Small intestine (tissue), 7 donors: ENCODE measurements around the gene WDR70. TPM values are rescaled to one million over a fixed set of nuclear protein-coding genes. Genes with fewer than 3 reads are reported as not detected.
"Not testable (repeated sequence)": the region's sequence is repeated elsewhere in the genome, so short reads cannot be mapped to it uniquely, and the experiment has no call there.

Experiments
- DNase-seq, 2 donors: peaks; one replicate each; pipeline versions ENCODE4 v3.0.0 to v3.0.0-alpha.2; 2013
- FAIRE-seq: peaks from 2 replicates; lab custom pipeline; 2012; peaks lifted over from hg19 to GRCh38; lab: Jason Lieb, UNC
- H3K27ac ChIP-seq, 3 donors: one replicate each; pipeline ENCODE4 v1.5.1; 2013; ENCODE audit warnings: low read length in 2 of 3, mild to moderate bottlenecking in 2 of 3, control low read depth in 1 of 3, inconsistent platforms in 1 of 3, low read depth in 1 of 3, moderate library complexity in 1 of 3
- H3K27me3 ChIP-seq, 3 donors: one replicate each; pipeline ENCODE4 v1.6.1; 2013; ENCODE audit warnings: low read length in 3 of 3, inconsistent platforms in 1 of 3; ENCODE audit not compliant: control insufficient read depth in 3 of 3, insufficient read depth in 3 of 3
- H3K36me3 ChIP-seq, 3 donors: one replicate each; pipeline ENCODE4 v1.6.1; 2013; ENCODE audit warnings: low read length in 3 of 3, inconsistent platforms in 1 of 3, low read depth in 1 of 3, mild to moderate bottlenecking in 1 of 3, moderate library complexity in 1 of 3; ENCODE audit not compliant: control insufficient read depth in 3 of 3, insufficient read depth in 2 of 3
- H3K4me1 ChIP-seq, 3 donors: one replicate each; pipeline ENCODE4 v1.6.1; 2013; ENCODE audit warnings: low read length in 2 of 3, inconsistent platforms in 1 of 3, low read depth in 1 of 3, mild to moderate bottlenecking in 1 of 3, moderate library complexity in 1 of 3; ENCODE audit not compliant: control insufficient read depth in 3 of 3, insufficient read depth in 2 of 3
- H3K4me3 ChIP-seq, 3 donors: one replicate each; pipeline ENCODE4 v1.5.1; 2013; ENCODE audit warnings: low read length in 3 of 3, control low read depth in 1 of 3, inconsistent platforms in 1 of 3, low read depth in 1 of 3, mild to moderate bottlenecking in 1 of 3, moderate library complexity in 1 of 3
- H3K9me3 ChIP-seq, 2 donors: one replicate each; pipeline ENCODE4 v1.6.1; 2013; ENCODE audit warnings: low read depth in 1 of 2, low read length in 1 of 2; ENCODE audit not compliant: control insufficient read depth in 2 of 2, insufficient read depth in 1 of 2
- WGBS, 3 donors: extraction: QIAGEN DNeasy Blood & Tissue Kit; methylation state at CpG; one replicate each; pipeline ENCODE4 v1.1.7; 2013; 5-methylcytosine and 5-hydroxymethylcytosine counted together
- polyA plus RNA-seq, 4 donors: library from polyadenylated mRNA; stranded (reverse) in 3 of 4; unstranded in 1 of 4; fragments of 200-250 nt in 3 of 4; fragments of 120-200 nt in 1 of 4; gene quantifications; one replicate each; pipeline versions ENCODE4 v1.2.1 to v1.2.3, GENCODE V29; 2013
- donor health status: healthy with polysubstance abuse.
- donor health status: control.
- donor health status: control.
- donor health status: Bipolar disorder and iron deficiency.
- donor health status: healthy.

Gene WDR70
- polyA plus RNA-seq, 4 donors, result 13.2 to 24.6 (median 15.8) TPM

DNA sequence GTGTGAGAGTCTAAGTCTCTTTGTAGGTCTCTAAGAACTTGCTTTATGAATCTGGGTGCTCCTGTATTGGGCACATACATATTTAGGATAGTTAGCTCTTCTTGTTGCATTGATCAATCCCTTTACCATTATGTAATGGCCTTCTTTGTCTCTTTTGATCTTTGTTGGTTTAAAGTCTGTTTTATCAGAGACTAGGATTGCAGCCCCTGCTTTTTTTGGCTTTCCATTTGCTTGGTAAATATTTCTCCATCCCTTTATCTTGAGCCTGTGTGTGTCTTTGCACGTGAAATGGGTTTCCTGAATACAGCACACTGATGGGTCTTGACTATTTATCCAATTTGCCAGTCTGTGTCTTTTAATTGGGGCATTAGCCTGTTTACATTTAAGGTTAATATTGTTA is 275.4 kb downstream of the WDR70 start:
- H3K27me3 ChIP-seq, H3K4me3 ChIP-seq, H3K27ac ChIP-seq, FAIRE-seq, H3K9me3 ChIP-seq, DNase-seq, H3K36me3 ChIP-seq, H3K4me1 ChIP-seq: not testable (repeated sequence)
- WGBS, 3 donors, result 80 to 97% (median 86%) methylated on average over 1 of the region's 1 CpG

DNA sequence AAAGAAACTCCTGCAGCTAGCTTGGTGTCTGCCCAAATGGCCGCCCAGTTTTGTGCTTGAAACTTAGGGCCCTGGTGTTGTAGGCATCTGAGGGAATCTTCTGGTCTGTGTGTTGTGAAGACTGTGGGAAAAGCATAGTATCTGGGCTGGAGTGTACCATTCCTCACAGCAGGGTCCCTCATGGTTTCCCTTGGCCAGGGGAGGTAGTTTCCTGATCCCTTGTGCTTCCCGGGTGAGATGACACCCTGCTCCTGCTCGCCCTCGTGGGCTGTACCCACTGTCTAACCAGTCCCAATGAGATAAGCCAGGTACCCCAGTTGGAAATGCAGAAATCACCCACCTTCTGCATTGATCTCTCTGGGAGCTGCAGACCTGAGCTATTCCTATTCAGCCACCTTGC is 277.9 kb downstream of the WDR70 start:
- Histone ChIP-seq H3K9me3 (peaks cover 0 to 4% of the 10 kb centered on the region in 2 donors), H3K27ac (no peak overlapping the region), H3K4me3 (no peak overlapping the region), H3K4me1 (peaks cover 0 to 5% (median 0%) of the 10 kb centered on the region in 3 donors), H3K27me3 (no peaks in the 10 kb centered on the region), H3K36me3 (peaks cover 0 to 5% (median 0%) of the 10 kb centered on the region in 3 donors)
- 80 to 95% (median 87%) methylated on average over 4 of the region's 4 CpGs for WGBS, 3 donors
- FAIRE-seq (no peak), DNase-seq (no peak)

DNA sequence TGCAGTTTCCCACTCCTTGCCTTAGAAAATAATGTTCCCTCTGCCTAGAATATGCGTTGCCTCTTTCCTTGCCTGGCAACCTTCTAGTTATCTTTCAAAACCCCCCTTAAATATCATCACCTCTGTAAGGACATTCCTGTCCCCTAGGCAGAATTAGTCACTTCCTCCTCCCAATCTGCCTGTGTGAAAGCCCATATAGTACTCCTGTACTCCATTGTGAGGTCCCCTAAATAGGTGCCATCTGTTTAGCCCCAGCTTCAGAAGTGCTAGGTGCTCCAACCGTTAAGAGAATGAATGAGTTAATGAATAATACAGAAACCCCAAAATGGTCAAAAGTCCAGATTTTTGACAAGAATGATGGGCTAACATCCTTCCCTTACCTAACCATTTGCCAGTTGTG is 279.3 kb downstream of the WDR70 start:
- peaks cover 0 to 14% (median 0%) of the 10 kb centered on the region in 3 donors for H3K4me1 ChIP-seq
- H3K4me3 ChIP-seq, result no peak overlapping the region
- FAIRE-seq, result no peak
- DNase-seq, result no peak
- no peaks in the 10 kb centered on the region for H3K27me3 ChIP-seq
- H3K36me3 ChIP-seq, result peaks cover 0 to 5% (median 0%) of the 10 kb centered on the region in 3 donors
- H3K9me3 ChIP-seq, result peaks cover 0 to 4% of the 10 kb centered on the region in 2 donors
- H3K27ac ChIP-seq, result no peak overlapping the region
- 59 to 71% (median 69%) methylated on average over 2 of the region's 2 CpGs for WGBS, 3 donors

DNA sequence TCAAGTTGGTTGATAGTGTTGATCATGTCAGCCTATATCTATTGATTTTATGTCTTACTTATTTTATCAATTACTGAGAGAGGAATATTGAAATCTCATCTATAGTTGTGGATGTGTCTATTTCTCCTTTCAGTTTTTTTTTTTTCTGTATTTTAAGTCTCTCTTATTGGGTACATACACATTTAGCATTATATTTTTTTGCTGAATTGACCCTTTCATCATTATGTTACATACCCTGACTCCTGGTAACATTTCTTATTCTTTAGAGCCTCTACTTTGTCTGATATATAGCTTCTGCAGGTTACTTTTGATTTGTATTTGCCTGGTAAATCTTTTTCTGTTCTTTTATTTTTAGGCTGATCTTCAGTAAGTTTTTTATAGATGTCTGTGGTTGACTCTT is 281.2 kb downstream of the WDR70 start:
- peaks cover 0 to 5% (median 0%) of the 10 kb centered on the region in 3 donors for H3K36me3 ChIP-seq
- DNase-seq (no peak), FAIRE-seq (peak; percentile 55)
- no peak overlapping the region for H3K4me3 ChIP-seq
- no peaks in the 10 kb centered on the region for H3K27me3 ChIP-seq
- H3K27ac ChIP-seq, result no peak overlapping the region
- H3K4me1 ChIP-seq, result peaks cover 0 to 16% (median 0%) of the 10 kb centered on the region in 3 donors
- H3K9me3 ChIP-seq, result peaks cover 0 to 4% of the 10 kb centered on the region in 2 donors

- DNase-seq (no peak), FAIRE-seq (no peak)
- no peaks in the 10 kb centered on the region for H3K27me3 ChIP-seq
- peaks cover 0 to 5% (median 0%) of the 10 kb centered on the region in 3 donors for H3K36me3 ChIP-seq
- WGBS, 3 donors, result 47 to 67% (median 61%) methylated on average over 5 of the region's 5 CpGs
- no peak overlapping the region for H3K4me3 ChIP-seq
- peak overlapping the region in 1 of 3 donors; percentile 55 for H3K27ac ChIP-seq
- peaks cover 0 to 4% of the 10 kb centered on the region in 2 donors for H3K9me3 ChIP-seq
- H3K4me1 ChIP-seq, result peaks cover 0 to 16% (median 0%) of the 10 kb centered on the region in 3 donors
Measured at GRCh38 chr5:37661227-37661920, 282.3 kb downstream of the WDR70 start.

DNA sequence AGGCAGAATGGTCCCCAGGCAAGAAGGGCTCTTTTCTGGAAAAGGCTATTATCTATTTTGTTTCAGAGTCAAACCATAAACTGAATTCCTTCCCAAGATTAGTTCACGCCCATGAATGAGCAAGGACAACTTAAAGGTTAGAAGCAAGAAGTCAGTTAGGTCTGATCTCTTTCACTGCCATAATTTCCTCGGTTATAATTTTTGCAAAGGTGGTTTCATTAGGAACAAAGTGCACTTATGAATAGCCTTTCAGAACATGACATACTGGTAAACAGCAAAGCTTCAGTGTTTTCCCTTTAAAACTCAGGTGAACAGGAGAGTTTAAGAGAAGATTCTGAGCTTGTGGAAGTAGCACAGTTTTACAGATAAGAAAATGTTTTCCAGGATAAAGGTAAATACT is 282.8 kb downstream of the WDR70 start:
- WGBS, 3 donors, result 18 to 49% (median 28%) methylated on average over 2 of the region's 2 CpGs
- FAIRE-seq, result no peak
- DNase-seq, result peak; percentile 32 to 55
- peak overlapping the region in 1 of 3 donors; percentile 55 for H3K27ac ChIP-seq
- H3K4me3 ChIP-seq, result no peak overlapping the region
- no peaks in the 10 kb centered on the region for H3K9me3 ChIP-seq
- peaks cover 0 to 16% (median 0%) of the 10 kb centered on the region in 3 donors for H3K4me1 ChIP-seq
- H3K27me3 ChIP-seq, result no peaks in the 10 kb centered on the region
- no peaks in the 10 kb centered on the region for H3K36me3 ChIP-seq

- Histone ChIP-seq H3K9me3 (no peaks in the 10 kb centered on the region), H3K4me3 (no peak overlapping the region), H3K4me1 (peaks cover 0 to 16% (median 0%) of the 10 kb centered on the region in 3 donors), H3K27ac (peak overlapping the region in 1 of 3 donors; percentile 55), H3K27me3 (no peaks in the 10 kb centered on the region), H3K36me3 (no peaks in the 10 kb centered on the region)
- no peak for FAIRE-seq
- WGBS, 3 donors, result 48 to 57% (median 56%) methylated on average over 3 of the region's 3 CpGs
- DNase-seq, result no peak
Measured at GRCh38 chr5:37662362-37662761, 283.2 kb downstream of the WDR70 start.

GRCh38 chr5:37662789-37663485 is 283.8 kb downstream of the WDR70 start:
- H3K4me3 ChIP-seq, result no peak overlapping the region
- no peaks in the 10 kb centered on the region for H3K27me3 ChIP-seq
- peak overlapping the region in 1 of 3 donors; percentile 55 for H3K27ac ChIP-seq
- DNase-seq (no peak), FAIRE-seq (no peak)
- H3K36me3 ChIP-seq, result no peaks in the 10 kb centered on the region
- 74 to 87% (median 86%) methylated on average over 5 of the region's 5 CpGs for WGBS, 3 donors
- peaks cover 0 to 18% (median 0%) of the 10 kb centered on the region in 3 donors for H3K4me1 ChIP-seq
- no peaks in the 10 kb centered on the region for H3K9me3 ChIP-seq
